ENCODE measurements around the gene IGIP. TPM values are rescaled to one million over a fixed set of nuclear protein-coding genes. Genes with fewer than 3 reads are reported as not detected.

The IGIP gene
- total and polyA plus RNA-seq, 2 donors (not counting 1 experiment from before 2014, with no cell fraction given) = 1.3 to 9.9 TPM

- H3K9ac ChIP-seq (ENCODE audit: low read length) = no peak overlapping the region
- H3K36me3 ChIP-seq (replicated peaks in 1 of 2; ENCODE audit: control extremely low read depth in 1 of 2, control insufficient read depth in 1 of 2, extremely low read depth in 1 of 2, insufficient read depth in 2 of 2, low read length in 1 of 2) = no peaks in the 10 kb centered on the region
- CTCF ChIA-PET = interaction anchor here (0.9 to 13.6 kb wide), 4 partner anchors 10 to 75 kb away, joined by 3 to 513 read pairs (median 4); no protein-coding TSS in a partner anchor
- H3K4me1 ChIP-seq (ENCODE audit: control insufficient read depth in 2 of 2, insufficient read depth in 2 of 2, low read length in 2 of 2) = no peaks in the 10 kb centered on the region
- intact Hi-C loops (cut with micrococcal nuclease) = no loop called here
- no peak for ATAC-seq (ENCODE audit: low read depth)
- H3K9me3 ChIP-seq (ENCODE audit: control extremely low read depth in 1 of 3, control insufficient read depth in 2 of 3, insufficient read depth in 1 of 3, low read length in 2 of 3) = no peaks in the 10 kb centered on the region
- H3K4me3 ChIP-seq (ENCODE audit: control extremely low read depth in 1 of 5, extremely low read depth in 1 of 5, insufficient read depth in 1 of 5, low read depth in 2 of 5, low read length in 4 of 5) = no peak overlapping the region
- Mint-ChIP-seq H3K27ac (no peak overlapping the region), H3K4me1 (no peaks in the 10 kb centered on the region), H3K4me3 (no peak overlapping the region), H3K9me3 (ENCODE audit: insufficient read depth) (no peaks in the 10 kb centered on the region), H3K27me3 (peaks cover 28% of the 10 kb centered on the region)
- no peak overlapping the region for H3K27ac ChIP-seq (ENCODE audit: low read length in 2 of 2)
- POLR2A ChIA-PET = no interaction called here
- H3K27me3 ChIP-seq (replicated peaks in 1 of 4; ENCODE audit: control extremely low read depth in 1 of 4, control insufficient read depth in 3 of 4, insufficient read depth in 4 of 4, low read length in 3 of 4) = peaks cover 0 to 17% (median 6%) of the 10 kb centered on the region in 4 experiments
- no peak overlapping the region for H3K4me2 ChIP-seq (replicated peaks; ENCODE audit: low read depth, low read length, poor library complexity, severe bottlenecking)
- no peak for TF ChIP-seq EZH2 (IDR thresholded peaks at IDR 0.05; ENCODE audit: borderline replicate concordance, insufficient read depth, low read depth, low read length, poor library complexity, severe bottlenecking)
- no peak for TF ChIP-seq CTCF (IDR thresholded peaks at IDR 0.05)
- no peak overlapping the region for H2AFZ ChIP-seq (ENCODE audit: insufficient read depth, low read depth, low read length, poor library complexity, severe bottlenecking)
- no peaks in the 10 kb centered on the region for H3K79me2 ChIP-seq (ENCODE audit: control insufficient read depth, insufficient read depth, low read length)
- no peak for DNase-seq
- no peaks in the 10 kb centered on the region for H4K20me1 ChIP-seq (ENCODE audit: control insufficient read depth, insufficient read depth, low read length, poor library complexity, severe bottlenecking)
- WGBS (ENCODE audit: insufficient coverage) = no CpG with 5 or more reads among the region's 2 CpGs
These were observed 48.9 kb upstream of the IGIP start for GRCh38 chr5:140076788-140077187.

GRCh38 chr5:140083120-140083519 is 42.6 kb upstream of the IGIP start:
- ATAC-seq (ENCODE audit: low read depth) = no peak
- POLR2A ChIA-PET = no interaction called here
- Histone ChIP-seq H4K20me1 (ENCODE audit: control insufficient read depth, insufficient read depth, low read length, poor library complexity, severe bottlenecking) (no peaks in the 10 kb centered on the region), H3K27me3 (replicated peaks in 1 of 4; ENCODE audit: control extremely low read depth in 1 of 4, control insufficient read depth in 3 of 4, insufficient read depth in 4 of 4, low read length in 3 of 4) (peaks cover 0 to 12% (median 7%) of the 10 kb centered on the region in 4 experiments), H3K4me2 (replicated peaks; ENCODE audit: low read depth, low read length, poor library complexity, severe bottlenecking) (no peak overlapping the region), H3K27ac (ENCODE audit: low read length in 2 of 2) (no peak overlapping the region), H2AFZ (ENCODE audit: insufficient read depth, low read depth, low read length, poor library complexity, severe bottlenecking) (no peak overlapping the region), H3K9ac (ENCODE audit: low read length) (no peak overlapping the region), H3K79me2 (ENCODE audit: control insufficient read depth, insufficient read depth, low read length) (no peaks in the 10 kb centered on the region), H3K4me1 (ENCODE audit: control insufficient read depth in 2 of 2, insufficient read depth in 2 of 2, low read length in 2 of 2) (no peaks in the 10 kb centered on the region), H3K9me3 (ENCODE audit: control extremely low read depth in 1 of 3, control insufficient read depth in 2 of 3, insufficient read depth in 1 of 3, low read length in 2 of 3) (no peaks in the 10 kb centered on the region), H3K36me3 (replicated peaks in 1 of 2; ENCODE audit: control extremely low read depth in 1 of 2, control insufficient read depth in 1 of 2, extremely low read depth in 1 of 2, insufficient read depth in 2 of 2, low read length in 1 of 2) (no peaks in the 10 kb centered on the region), H3K4me3 (ENCODE audit: control extremely low read depth in 1 of 5, extremely low read depth in 1 of 5, insufficient read depth in 1 of 5, low read depth in 2 of 5, low read length in 4 of 5) (no peak overlapping the region)
- Mint-ChIP-seq H3K4me3 (no peak overlapping the region), H3K27me3 (peaks cover 38% of the 10 kb centered on the region), H3K27ac (no peak overlapping the region), H3K4me1 (no peaks in the 10 kb centered on the region), H3K9me3 (ENCODE audit: insufficient read depth) (no peaks in the 10 kb centered on the region)
- intact Hi-C loops (cut with micrococcal nuclease) = no loop called here
- CTCF ChIA-PET = interaction anchor here (0.6 to 1.4 kb wide), 2 partner anchors 10 to 63 kb away, joined by 3 read pairs; no protein-coding TSS in a partner anchor
- no peak for TF ChIP-seq EZH2 (IDR thresholded peaks at IDR 0.05; ENCODE audit: borderline replicate concordance, insufficient read depth, low read depth, low read length, poor library complexity, severe bottlenecking)
- no peak for TF ChIP-seq CTCF (IDR thresholded peaks at IDR 0.05)
- DNase-seq = no peak
- no CpG with 5 or more reads among the region's 1 CpG for WGBS (ENCODE audit: insufficient coverage)
